Skin epidermis (tissue), 12 donors: ENCODE measurements around the gene PUSL1.

ENCODE experiments used
- H3K27ac ChIP-seq, 21 experiments: fragments of 200-600 bp; sonication (generic) in 11 of 21; one replicate each; pipeline ENCODE4 v1.5.0; 2020; ENCODE audit warnings: mild to moderate bottlenecking in 3 of 21, inconsistent platforms in 2 of 21, moderate library complexity in 2 of 21
- H3K4me3 ChIP-seq, 7 experiments: fragments of 200-600 bp; sonication (generic) in 2 of 7; one replicate each; pipeline ENCODE4 v1.5.0; 2020; ENCODE audit warnings: inconsistent platforms in 2 of 7, mild to moderate bottlenecking in 2 of 7, moderate library complexity in 1 of 7

The PUSL1 gene

DNA sequence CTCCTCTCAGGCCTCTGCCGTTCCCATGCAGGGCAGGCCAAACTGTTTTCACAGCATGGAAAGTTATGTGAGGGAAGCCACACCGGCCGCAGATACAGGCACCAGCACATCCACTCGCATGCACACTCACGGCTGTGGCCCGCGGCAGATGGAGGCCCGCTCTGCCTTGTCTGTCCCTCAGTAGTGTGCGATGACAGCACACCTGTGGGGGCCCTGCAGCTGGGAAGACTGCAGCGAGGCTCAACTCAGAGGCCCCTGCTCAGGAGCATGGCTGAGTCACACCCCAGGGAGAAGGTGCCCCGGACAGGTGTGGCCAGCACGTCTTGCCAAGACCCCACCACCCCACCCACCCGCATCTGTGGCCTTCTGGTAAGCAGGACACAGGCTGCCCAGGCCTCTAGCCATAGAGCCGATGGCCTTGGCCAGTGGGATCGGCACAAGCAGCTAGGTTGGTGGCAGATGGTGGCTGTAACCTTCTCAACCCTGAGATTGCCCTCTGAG is 33.4 kb upstream of the PUSL1 start:
- Histone ChIP-seq H3K27ac (peak overlapping the region in 5 of 21 experiments; percentile 90 to 96 (median 94)), H3K4me3 (no peak overlapping the region)

DNA sequence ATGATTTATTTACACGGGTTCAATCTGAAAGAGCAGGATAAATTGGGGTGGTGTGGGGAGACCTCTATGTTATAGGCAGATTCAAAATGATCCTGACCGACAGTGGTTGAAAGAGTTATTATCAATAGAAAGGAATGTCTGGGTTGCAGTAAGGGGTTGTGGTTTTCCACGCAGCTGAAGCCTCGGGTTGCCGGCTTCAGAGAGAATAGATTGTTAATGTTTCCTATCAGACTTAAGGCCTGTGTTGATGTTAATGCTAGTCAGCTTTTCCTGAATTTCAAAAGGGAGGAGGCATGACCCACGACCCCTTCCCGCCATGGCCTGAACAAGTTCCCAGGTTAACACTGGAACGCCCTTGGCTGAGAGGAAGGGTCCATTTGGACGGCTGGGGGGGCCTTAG is 32.6 kb upstream of the PUSL1 start:
- H3K4me3 ChIP-seq, result no peak overlapping the region
- H3K27ac ChIP-seq, result no peak overlapping the region

DNA sequence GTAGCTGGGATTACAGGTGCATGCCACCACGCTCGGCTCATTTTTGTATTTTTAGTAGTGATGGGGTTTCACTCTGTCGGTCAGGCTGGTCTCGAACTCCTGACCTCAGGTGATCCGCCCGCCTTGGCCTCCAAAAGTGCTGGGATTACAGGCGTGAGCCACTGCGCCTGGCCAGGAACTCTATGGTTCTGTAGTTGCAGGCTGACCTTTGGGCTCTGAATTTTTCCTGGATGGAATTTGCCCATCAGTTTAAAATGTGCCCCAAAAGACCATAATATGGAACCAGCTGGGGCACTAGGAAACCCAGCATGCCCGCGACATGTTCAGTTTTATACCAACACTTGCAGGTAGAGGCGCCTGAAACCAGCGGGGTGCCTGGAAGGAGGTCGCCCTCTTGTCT is 29.8 kb upstream of the PUSL1 start:
- Histone ChIP-seq H3K4me3 (no peak overlapping the region), H3K27ac (no peak overlapping the region)

DNA sequence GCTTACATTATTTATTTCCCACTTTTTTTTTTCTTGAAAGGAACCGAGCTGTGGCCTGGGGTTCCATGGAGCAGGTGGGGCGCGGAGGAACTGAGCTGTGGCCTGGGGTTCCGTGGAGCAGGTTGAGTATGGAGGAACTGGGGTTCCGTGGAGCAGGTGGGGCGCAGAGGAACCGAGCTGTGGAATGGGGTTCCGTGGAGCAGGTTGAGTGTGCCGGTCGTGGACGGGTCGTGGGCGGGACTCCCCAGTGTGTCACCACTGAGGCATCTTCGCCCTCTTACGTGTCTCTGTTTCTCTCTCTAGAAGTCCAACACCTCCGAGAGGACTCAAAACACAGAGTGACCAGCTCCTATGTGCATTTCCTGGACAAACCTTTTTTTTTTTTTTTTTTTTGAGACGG is 29.4 kb upstream of the PUSL1 start:
- Histone ChIP-seq H3K27ac (no peak overlapping the region), H3K4me3 (no peak overlapping the region)

DNA sequence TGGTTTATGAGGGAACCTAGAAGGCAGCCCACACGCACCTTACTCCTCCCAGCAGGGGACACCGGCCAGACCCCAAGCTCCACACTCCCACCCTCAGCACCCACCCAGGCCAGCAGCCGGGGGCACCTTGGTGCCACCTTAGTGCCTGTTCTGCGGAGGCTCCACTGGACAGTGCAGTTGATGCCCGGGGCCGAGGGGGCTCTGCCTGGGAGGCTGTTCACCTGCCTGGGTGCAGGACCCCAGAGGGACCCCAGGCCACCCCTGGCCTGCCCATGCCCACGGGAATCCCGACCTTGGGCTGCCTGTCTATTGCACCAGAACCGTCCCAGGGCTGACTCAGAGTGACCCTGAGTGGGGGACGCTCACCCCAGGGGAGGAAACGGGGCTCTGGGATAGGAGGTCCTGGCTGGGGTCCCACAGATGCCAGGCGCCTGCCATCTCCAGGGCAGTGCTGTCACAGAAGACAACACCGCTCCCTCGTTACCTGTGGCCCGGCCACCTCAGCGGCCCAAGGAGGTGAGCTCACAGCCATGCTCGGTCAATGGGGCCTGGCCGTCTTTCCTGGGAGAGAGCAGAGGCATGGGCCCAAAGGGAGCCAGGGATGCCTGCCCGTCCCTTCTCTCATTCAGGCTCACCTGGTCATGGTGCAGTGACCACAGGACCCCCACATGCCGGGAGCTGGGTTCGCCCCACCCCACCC is 27.5 kb upstream of the PUSL1 start:
- peak overlapping the region in 2 of 21 experiments; percentile 3 to 31 for H3K27ac ChIP-seq

DNA sequence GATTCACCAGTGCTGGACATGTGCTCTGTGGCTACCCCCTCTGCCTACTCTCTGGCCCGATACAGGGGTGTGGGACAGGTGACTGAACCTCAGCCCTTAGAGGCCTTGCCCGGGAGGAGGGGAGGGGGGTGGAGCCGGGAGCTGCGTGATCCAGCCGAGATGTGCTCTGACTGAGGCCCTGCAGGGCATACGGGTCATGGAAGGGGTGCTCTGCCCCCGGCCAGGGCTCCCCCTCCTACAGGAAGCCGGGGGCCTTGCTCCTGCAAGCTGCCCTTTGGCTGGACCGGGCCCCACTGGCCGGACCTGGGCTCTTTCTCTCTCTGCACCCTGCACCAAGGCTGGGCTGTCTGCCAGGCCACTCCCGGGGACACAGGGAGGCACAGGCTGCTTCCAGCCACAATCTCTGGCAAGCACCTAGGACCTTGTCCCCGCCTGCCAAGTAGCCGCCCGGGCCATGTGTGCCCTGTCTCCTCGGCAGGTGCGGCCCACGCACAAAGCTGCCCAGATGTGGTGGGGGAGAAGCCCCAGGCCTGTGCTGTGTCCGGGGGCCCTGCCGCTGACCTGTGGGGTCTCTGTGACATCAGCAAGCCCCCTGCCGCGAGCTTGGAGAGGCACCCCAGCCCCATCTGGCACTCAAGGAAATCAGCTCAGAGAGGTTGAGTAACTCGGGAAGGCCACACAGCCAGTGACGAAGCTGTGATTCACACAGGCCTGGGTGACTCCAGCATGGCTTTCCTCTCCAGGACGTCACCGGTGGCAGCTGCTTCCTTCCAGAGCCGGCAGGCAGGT is 26.7 kb upstream of the PUSL1 start:
- peak overlapping the region in 6 of 21 experiments; percentile 3 to 40 (median 24) for H3K27ac ChIP-seq
- no peak overlapping the region for H3K4me3 ChIP-seq

More for the DNA sequence above, 27.5 kb upstream of the PUSL1 start:
- H3K4me3 ChIP-seq, result no peak overlapping the region

DNA sequence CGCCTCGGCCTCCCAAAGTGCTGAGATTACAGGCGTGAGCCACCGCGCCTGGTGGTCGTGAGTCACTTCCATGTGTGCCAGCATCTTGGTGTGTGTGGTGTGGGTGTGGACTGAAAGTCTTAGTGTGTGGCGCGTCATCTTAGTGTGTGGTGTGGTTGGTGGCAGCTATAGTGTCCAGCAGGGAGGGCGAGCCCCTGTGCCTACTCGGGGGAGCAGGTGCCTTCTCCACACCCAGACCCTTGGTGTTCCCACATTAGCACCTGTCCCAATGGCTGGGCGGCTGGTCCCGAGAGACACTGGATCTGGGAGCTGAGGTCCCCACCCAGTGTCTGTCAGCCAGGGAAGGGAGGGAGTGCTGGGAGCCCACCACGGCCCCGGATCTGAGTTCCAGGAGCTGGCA is 25.4 kb upstream of the PUSL1 start:
- Histone ChIP-seq H3K27ac (no peak overlapping the region), H3K4me3 (no peak overlapping the region)

DNA sequence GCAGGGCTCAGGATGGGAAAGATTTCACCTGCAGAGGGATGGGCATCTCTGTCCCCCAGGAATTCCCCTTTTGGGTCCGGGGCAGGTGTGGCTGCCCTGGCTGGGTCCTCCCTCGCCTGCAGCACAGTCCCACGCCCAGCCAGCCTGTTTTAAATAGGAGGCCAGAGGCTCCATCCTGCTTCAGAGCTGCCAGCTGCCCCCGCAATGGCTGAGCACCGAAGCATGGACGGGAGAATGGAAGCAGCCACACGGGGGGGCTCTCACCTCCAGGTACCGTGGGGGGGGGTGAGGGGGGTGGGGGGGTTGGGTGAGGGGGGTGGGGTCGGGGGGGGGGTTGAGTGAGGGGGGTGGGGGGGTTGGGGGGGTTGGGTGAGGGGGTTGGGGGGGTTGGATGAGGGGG is 24.6 kb upstream of the PUSL1 start:
- Histone ChIP-seq H3K27ac (no peak overlapping the region), H3K4me3 (no peak overlapping the region)

DNA sequence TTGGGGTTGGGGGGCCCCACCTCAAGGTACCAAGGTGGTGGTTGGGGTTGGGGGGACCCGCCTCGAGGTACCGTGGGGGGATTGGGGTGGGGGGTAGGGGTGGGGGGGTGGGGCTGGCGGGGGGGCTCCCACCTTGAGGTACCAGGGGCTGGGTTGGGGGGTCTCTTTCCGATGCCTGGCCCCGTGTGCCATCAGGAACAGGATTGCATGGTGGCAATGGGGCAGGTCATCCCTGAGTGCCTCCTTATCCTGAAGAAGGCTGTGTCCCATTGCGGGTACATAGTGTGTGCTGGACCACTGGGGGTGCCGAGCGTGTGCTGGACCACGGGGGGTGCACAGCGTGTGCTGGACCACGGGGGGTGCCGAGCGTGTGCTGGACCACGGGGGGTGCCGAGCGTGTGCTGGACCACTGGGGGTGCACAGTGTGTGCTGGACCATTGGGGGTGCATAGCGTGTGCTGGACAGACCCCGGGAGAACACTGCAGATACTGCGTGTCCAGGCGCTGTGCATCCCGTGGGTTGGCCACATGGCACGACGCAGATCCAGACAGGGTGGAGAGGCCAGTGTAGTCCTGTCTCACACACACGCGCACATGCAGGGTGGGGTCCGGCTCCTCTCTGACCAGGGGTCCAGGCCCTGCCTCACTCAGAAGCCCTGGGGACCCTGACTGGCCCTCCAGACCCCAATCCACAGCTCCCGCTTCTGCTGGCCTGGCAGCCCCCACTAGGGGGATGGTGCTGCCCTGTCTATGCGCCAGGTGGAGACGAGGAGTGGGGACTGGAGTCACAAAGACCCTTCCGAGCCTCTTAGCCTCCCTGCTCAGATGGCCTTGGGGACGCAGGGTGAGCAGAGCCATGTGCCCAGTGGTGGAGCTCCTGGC is 23.9 kb upstream of the PUSL1 start:
- Histone ChIP-seq H3K4me3 (no peak overlapping the region), H3K27ac (no peak overlapping the region)

DNA sequence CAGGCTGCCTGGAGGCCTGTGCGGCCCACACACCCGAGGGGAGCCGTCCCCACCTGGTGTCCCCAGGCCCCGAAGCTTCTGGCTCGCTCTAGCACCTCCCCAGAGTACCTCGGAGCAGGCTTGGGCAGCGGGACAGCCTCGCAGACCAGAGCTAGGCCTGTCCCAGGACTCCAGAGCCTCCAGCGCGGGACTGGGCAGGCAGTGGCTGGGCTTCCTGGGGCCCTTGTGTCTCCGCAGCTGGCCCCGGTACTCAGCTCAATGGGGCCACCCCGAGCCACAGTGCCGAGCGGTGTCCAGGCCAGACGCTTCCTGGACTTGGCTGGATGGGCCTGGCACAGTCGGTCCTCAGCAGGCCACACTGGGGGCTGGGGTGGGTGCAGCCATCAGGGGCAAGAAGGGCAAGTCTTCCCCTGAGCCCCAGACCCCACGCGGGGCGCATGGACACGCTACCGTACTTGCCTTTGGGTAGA is 23.3 kb upstream of the PUSL1 start:
- no peak overlapping the region for H3K27ac ChIP-seq
- H3K4me3 ChIP-seq, result no peak overlapping the region

DNA sequence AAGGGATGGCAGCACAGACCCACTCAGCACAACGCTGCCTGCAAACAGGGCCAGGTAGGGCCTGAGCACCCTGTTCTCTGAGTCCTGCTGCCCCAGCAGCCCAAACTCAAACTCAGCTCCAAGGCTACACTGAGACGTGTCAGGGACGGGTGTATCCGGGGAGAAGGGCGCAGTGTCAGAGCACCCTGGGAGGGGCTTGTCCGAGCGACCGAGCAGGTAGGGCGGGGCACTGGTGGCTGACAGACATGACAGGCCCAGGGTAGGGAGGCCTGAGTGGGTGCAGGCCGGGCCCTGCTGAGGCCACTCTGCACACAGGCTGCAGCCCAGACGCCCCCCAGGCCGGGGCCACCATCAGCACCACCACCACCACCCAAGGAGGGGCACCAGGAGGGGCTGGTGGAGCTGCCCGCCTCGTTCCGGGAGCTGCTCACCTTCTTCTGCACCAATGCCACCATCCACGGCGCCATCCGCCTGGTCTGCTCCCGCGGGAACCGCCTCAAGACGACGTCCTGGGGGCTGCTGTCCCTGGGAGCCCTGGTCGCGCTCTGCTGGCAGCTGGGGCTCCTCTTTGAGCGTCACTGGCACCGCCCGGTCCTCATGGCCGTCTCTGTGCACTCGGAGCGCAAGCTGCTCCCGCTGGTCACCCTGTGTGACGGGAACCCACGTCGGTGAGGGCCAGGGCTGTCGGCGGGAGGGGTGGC is 22.6 kb upstream of the PUSL1 start:
- H3K27ac ChIP-seq, result no peak overlapping the region

DNA sequence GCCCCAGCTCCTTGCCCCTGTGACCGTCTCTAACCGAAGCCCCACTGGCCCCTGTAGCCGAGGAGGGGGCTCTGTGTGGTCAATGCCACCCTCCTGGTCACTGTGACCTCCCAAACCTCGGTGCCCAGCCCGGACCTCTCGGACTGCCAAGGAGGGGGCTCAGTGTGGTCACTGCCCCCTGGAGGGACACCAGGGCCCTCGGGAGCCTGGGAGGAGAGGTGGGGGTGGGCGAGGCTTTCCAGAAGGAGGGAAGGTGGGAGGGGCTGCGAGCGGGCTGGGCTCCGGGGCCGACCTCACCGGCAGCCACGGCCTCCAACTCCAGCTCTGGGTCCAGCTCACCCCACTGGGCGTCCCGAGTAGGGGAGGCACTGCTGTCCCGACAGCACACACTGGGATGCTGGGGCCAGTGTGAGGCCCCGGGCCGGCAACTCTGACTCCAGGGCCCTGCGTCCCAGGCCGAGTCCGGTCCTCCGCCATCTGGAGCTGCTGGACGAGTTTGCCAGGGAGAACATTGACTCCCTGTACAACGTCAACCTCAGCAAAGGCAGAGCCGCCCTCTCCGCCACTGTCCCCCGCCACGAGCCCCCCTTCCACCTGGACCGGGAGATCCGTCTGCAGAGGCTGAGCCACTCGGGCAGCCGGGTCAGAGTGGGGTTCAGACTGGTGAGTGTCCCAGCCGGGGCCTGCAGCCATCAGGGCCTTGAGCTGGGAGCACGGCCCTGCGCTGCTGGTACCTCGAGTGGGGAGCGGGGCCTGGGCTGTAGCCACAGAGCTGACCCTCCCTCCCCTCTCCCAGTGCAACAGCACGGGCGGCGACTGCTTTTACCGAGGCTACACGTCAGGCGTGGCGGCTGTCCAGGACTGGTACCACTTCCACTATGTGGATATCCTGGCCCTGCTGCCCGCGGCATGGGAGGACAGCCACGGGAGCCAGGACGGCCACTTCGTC is 21.8 kb upstream of the PUSL1 start:
- no peak overlapping the region for H3K4me3 ChIP-seq
- H3K27ac ChIP-seq, result no peak overlapping the region

More for the DNA sequence above, 22.6 kb upstream of the PUSL1 start:
- no peak overlapping the region for H3K4me3 ChIP-seq

DNA sequence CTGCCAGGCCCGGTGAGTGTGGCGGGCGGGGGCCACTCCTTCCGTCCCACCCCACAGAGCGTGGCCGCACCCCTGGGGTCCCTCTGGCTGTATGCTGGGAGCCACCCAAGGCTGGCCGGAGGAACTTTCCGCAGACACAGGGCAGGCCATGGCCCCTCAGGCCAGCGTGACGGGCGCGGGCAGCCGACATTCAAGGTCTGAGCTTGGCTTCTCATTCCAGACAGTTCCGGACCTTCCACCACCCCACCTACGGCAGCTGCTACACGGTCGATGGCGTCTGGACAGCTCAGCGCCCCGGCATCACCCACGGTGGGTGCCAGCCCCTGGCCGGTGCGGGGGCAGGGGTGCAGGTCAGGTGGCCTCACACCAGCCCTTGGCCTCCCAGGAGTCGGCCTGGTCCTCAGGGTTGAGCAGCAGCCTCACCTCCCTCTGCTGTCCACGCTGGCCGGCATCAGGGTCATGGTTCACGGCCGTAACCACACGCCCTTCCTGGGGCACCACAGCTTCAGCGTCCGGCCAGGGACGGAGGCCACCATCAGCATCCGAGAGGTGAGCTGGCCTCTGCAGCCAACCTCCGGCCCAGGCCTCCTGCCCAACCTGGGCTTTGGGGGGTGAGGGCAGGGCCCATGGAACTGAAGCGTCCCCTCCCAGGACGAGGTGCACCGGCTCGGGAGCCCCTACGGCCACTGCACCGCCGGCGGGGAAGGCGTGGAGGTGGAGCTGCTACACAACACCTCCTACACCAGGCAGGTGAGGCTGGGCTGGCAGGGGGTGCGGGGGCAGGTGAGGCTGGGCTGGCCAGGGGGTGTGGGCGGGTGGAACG is 20.9 kb upstream of the PUSL1 start:
- H3K27ac ChIP-seq, result no peak overlapping the region

DNA sequence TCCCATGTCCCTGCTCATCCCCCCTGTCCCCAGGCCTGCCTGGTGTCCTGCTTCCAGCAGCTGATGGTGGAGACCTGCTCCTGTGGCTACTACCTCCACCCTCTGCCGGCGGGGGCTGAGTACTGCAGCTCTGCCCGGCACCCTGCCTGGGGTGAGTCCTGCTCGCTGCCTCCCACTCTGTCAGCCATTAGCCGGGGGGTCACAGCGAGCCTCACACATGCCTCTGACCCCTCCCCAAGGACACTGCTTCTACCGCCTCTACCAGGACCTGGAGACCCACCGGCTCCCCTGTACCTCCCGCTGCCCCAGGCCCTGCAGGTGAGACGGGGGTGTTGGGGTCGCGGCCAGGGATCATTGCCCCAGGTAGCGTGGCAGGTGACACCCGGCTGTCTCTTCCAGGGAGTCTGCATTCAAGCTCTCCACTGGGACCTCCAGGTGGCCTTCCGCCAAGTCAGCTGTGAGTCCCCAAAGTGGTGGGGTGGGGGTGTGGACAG is 18.1 kb upstream of the PUSL1 start:
- Histone ChIP-seq H3K27ac (no peak overlapping the region), H3K4me3 (no peak overlapping the region)

More for the DNA sequence above, 20.9 kb upstream of the PUSL1 start:
- no peak overlapping the region for H3K4me3 ChIP-seq

DNA sequence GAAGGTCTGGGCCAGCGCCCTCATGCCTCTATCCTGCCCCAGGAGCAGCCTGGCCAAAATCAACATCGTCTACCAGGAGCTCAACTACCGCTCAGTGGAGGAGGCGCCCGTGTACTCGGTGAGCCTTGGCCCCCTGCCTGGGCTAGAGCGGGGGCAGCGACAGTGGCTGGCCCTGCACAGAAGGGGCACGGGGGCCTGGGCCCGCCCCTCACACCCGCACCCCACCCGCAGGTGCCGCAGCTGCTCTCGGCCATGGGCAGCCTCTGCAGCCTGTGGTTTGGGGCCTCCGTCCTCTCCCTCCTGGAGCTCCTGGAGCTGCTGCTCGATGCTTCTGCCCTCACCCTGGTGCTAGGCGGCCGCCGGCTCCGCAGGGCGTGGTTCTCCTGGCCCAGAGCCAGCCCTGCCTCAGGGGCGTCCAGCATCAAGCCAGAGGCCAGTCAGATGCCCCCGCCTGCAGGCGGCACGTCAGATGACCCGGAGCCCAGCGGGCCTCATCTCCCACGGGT is 17.3 kb upstream of the PUSL1 start:
- no peak overlapping the region for H3K4me3 ChIP-seq

DNA sequence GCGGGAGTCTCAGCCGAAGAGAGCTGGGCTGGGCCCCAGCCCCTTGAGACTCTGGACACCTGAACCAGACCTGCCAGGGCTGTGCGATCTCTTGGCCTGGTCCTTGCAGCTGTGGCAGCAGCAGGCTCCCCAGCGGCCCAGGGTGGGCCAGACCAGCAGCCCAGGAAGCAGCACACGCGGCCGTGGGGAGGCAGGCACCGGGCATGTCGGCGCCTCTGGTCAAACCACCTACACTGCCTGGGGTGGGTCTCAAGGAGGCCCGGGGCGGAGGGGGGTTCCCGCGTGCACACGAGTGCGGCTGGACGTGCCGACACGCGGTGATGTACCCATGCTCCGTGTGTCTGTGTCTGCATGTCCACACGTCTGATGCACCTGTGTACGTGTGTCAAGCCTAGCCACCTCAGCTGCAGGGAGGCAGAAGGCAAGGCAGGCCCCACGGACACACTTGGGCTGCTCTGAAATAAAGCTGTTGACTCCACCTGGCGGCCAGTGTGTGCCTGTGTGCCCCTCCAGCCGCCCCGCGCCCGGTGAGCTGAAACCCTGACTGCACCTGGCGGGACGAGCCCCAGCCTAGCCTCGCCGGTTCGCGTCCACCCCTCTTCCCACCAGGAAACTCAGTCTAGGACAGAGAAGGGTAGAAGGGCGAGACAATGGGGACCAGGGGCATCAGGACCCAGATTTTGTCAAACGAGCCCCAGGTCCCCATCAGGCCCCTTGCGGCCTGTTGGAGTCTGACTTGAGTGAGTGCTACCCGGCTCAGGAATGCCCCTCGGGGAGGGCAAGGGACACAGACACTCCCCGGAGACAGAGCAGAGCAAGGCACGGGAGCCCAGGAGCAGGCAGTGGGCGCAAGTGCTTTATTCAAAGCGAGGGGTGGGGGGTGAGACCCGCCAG is 16.6 kb upstream of the PUSL1 start:
- Histone ChIP-seq H3K27ac (no peak overlapping the region), H3K4me3 (no peak overlapping the region)

More for the DNA sequence above, 17.3 kb upstream of the PUSL1 start:
- no peak overlapping the region for H3K27ac ChIP-seq
